Trophoblast cell (in vitro differentiated cells and primary cell): ENCODE data around the gene PIF1. TPM values are rescaled to one million over a fixed set of nuclear protein-coding genes. Genes with fewer than 3 reads are reported as not detected.

Experiments used
- DNase-seq, 2 donors: peaks; one replicate each; pipeline ENCODE4 v3.0.0-alpha.2; 2016
- H2AFZ ChIP-seq: 2 replicates; pipeline ENCODE4 v1.6.1; 2013; ENCODE audit warnings: low read length, moderate library complexity, mild to moderate bottlenecking; ENCODE audit not compliant: insufficient read depth, poor library complexity
- H2AK5ac ChIP-seq: 2 replicates; pipeline ENCODE4 v1.6.1; 2013; ENCODE audit warnings: mild to moderate bottlenecking, low read length
- H2BK120ac ChIP-seq: 2 replicates; pipeline ENCODE4 v1.6.1; 2013; ENCODE audit warnings: low read length, mild to moderate bottlenecking, moderate library complexity; ENCODE audit not compliant: insufficient read depth, poor library complexity
- H2BK12ac ChIP-seq: 2 replicates; pipeline ENCODE4 v1.6.1; 2013; ENCODE audit warnings: mild to moderate bottlenecking, low read length, moderate library complexity
- H2BK5ac ChIP-seq: 2 replicates; pipeline ENCODE4 v1.6.1; 2013; ENCODE audit warnings: low read length, low read depth, moderate library complexity, mild to moderate bottlenecking; ENCODE audit not compliant: poor library complexity
- H3K14ac ChIP-seq: 2 replicates; pipeline ENCODE4 v1.6.1; 2013; ENCODE audit warnings: mild to moderate bottlenecking, low read length
- H3K18ac ChIP-seq: 2 replicates; pipeline ENCODE4 v1.6.1; 2013; ENCODE audit warnings: mild to moderate bottlenecking, low read length
- H3K23ac ChIP-seq: 2 replicates; pipeline ENCODE4 v1.6.1; 2013; ENCODE audit warnings: low read length
- H3K27ac ChIP-seq: 2 replicates; pipeline ENCODE4 v1.5.1; 2013; ENCODE audit warnings: low read depth, mild to moderate bottlenecking, inconsistent platforms, low read length, moderate library complexity
- H3K27me3 ChIP-seq: 2 replicates; pipeline ENCODE4 v1.6.1; 2013; ENCODE audit warnings: inconsistent platforms, mild to moderate bottlenecking, low read length, moderate library complexity; ENCODE audit not compliant: insufficient read depth
- H3K36me3 ChIP-seq, 2 experiments: 1 replicate in 1 of 2; 2 replicates in 1 of 2; pipeline ENCODE4 v1.6.1; 2013; ENCODE audit warnings: low read length in 2 of 2, mild to moderate bottlenecking in 2 of 2, moderate library complexity in 1 of 2; ENCODE audit not compliant: insufficient read depth in 2 of 2, control insufficient read depth in 1 of 2
- H3K4ac ChIP-seq: 2 replicates; pipeline ENCODE4 v1.6.1; 2013; ENCODE audit warnings: low read depth, mild to moderate bottlenecking, low read length, moderate library complexity
- H3K4me1 ChIP-seq, 2 experiments: 1 replicate in 1 of 2; 2 replicates in 1 of 2; pipeline ENCODE4 v1.6.1; 2013; ENCODE audit warnings: low read length in 2 of 2, mild to moderate bottlenecking in 2 of 2, moderate library complexity in 1 of 2; ENCODE audit not compliant: insufficient read depth in 2 of 2, control insufficient read depth in 1 of 2
- H3K4me2 ChIP-seq: 2 replicates; pipeline ENCODE4 v1.6.1; 2013; ENCODE audit warnings: inconsistent platforms, mild to moderate bottlenecking, low read length, moderate library complexity
- H3K4me3 ChIP-seq: 2 replicates; pipeline ENCODE4 v1.5.1; 2013; ENCODE audit warnings: mild to moderate bottlenecking, low read depth, low read length, inconsistent platforms
- H3K79me1 ChIP-seq: one replicate; pipeline ENCODE4 v1.6.1; 2013; ENCODE audit warnings: low read length
- H3K79me2 ChIP-seq: 2 replicates; pipeline ENCODE4 v1.6.1; 2013; ENCODE audit warnings: low read length, mild to moderate bottlenecking; ENCODE audit not compliant: control insufficient read depth, insufficient read depth, poor library complexity
- H3K9ac ChIP-seq: 2 replicates; pipeline ENCODE4 v1.6.1; 2013; ENCODE audit warnings: mild to moderate bottlenecking, low read length
- H3K9me3 ChIP-seq: 2 replicates; pipeline ENCODE4 v1.6.1; 2013; ENCODE audit warnings: low read depth, mild to moderate bottlenecking, control low read depth, inconsistent platforms, low read length; ENCODE audit not compliant: insufficient read depth
- H4K12ac ChIP-seq: 2 replicates; pipeline ENCODE4 v1.6.1; 2013; ENCODE audit warnings: low read depth, mild to moderate bottlenecking, low read length, moderate library complexity
- H4K8ac ChIP-seq: 2 replicates; pipeline ENCODE4 v1.6.1; 2013; ENCODE audit warnings: low read depth, mild to moderate bottlenecking, low read length, moderate library complexity
- H4K91ac ChIP-seq: one replicate; pipeline ENCODE4 v1.6.1; 2013; ENCODE audit warnings: low read depth, mild to moderate bottlenecking, low read length, moderate library complexity
- WGBS: extraction: QIAGEN DNeasy Blood & Tissue Kit; methylation state at CpG from one replicate; pipeline ENCODE4 v1.1.7; 2013; ENCODE audit warnings: missing lambda C conversion rate; ENCODE audit not compliant: insufficient read length, insufficient coverage; ENCODE audit errors: extremely low coverage; 5-methylcytosine and 5-hydroxymethylcytosine counted together
- polyA plus RNA-seq: library from polyadenylated mRNA; stranded (reverse); fragments of 200-250 nt; gene quantifications from 2 replicates; pipeline ENCODE4 v1.2.3, GENCODE V29; 2013

The PIF1 gene
- polyA plus RNA-seq, result 7.7 and 8.2 TPM in 2 replicates

GRCh38 chr15:64825431-64826294 is at the start of gene PIF1:
Gene PIF1, minus strand, starts transcription at chr15:64825647. Its CDS starts 1,312 bp downstream, at chr15:64824335.
- Histone ChIP-seq H3K27me3 (no peaks in the 10 kb centered on the region), H3K36me3 (peaks cover 5 to 6% of the 10 kb centered on the region in 2 experiments), H4K8ac (peak within 1 kb of the TSS; percentile 76), H2BK5ac (peak within 1 kb of the TSS; percentile 55), H4K12ac (peak within 1 kb of the TSS; percentile 32), H3K18ac (peak within 1 kb of the TSS; percentile 61), H4K91ac (peak within 1 kb of the TSS; percentile 81), H3K4me2 (peak within 1 kb of the TSS; percentile 91), H3K79me1 (peaks cover 8% of the 10 kb centered on the region), H2BK120ac (peak within 1 kb of the TSS; percentile 60), H3K4ac (peak within 1 kb of the TSS; percentile 2), H3K14ac (peak within 1 kb of the TSS; percentile 65), H3K79me2 (peaks cover 3% of the 10 kb centered on the region), H2AK5ac (no peak within 1 kb of the TSS), H3K9ac (peak within 1 kb of the TSS; percentile 75), H3K27ac (peak within 1 kb of the TSS; percentile 49), H3K9me3 (peaks cover 3% of the 10 kb centered on the region), H2BK12ac (peak within 1 kb of the TSS; percentile 21), H3K4me1 (peaks cover 0 to 16% of the 10 kb centered on the region in 2 experiments), H2AFZ (peak within 1 kb of the TSS; percentile 56), H3K23ac (peak within 1 kb of the TSS; percentile 64), H3K4me3 (peak within 1 kb of the TSS; percentile 72)
- no CpG with 5 or more reads among the region's 35 CpGs for WGBS
- DNase-seq, result peak; percentile 95 to 99

DNA sequence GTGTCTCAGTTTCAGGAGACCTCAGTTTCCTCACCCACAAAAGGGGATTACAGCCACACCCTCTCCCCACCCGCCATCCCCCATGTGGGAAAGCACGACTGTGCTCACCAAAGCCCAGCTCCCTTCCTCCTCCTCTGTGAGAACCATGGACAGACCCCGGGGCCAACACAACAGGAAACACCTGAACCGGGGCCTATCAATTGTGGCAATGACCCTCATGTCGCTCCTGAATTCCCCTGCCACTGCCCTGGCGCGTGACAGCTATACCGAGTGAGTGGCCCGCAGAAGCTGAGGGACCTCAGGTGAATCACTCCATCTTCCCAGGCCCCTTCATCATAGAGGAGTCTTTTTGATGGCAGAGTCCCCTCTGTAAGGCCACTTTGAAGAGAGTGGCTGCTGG is 44.9 kb upstream of the PIF1 start:
- no peak overlapping the region for H2BK120ac ChIP-seq
- H3K18ac ChIP-seq, result no peak overlapping the region
- no peak overlapping the region for H4K8ac ChIP-seq
- H3K4me2 ChIP-seq, result no peak overlapping the region
- no CpG with 5 or more reads among the region's 9 CpGs for WGBS
- H3K36me3 ChIP-seq, result peaks cover 12 to 17% of the 10 kb centered on the region in 2 experiments
- no peaks in the 10 kb centered on the region for H3K9me3 ChIP-seq
- no peak overlapping the region for H3K14ac ChIP-seq
- H2AK5ac ChIP-seq, result no peak overlapping the region
- peaks cover 4% of the 10 kb centered on the region for H3K79me1 ChIP-seq
- H2BK5ac ChIP-seq, result no peak overlapping the region
- no peaks in the 10 kb centered on the region for H3K79me2 ChIP-seq
- no peak overlapping the region for H3K23ac ChIP-seq
- no peak overlapping the region for H3K9ac ChIP-seq
- no peak overlapping the region for H4K91ac ChIP-seq
- peaks cover 5 to 13% of the 10 kb centered on the region in 2 experiments for H3K4me1 ChIP-seq
- H3K4me3 ChIP-seq, result no peak overlapping the region
- DNase-seq, result no peak
- no peaks in the 10 kb centered on the region for H3K27me3 ChIP-seq
- H3K27ac ChIP-seq, result no peak overlapping the region
- no peak overlapping the region for H2BK12ac ChIP-seq
- no peak overlapping the region for H3K4ac ChIP-seq
- H2AFZ ChIP-seq, result no peak overlapping the region
- H4K12ac ChIP-seq, result no peak overlapping the region

DNA sequence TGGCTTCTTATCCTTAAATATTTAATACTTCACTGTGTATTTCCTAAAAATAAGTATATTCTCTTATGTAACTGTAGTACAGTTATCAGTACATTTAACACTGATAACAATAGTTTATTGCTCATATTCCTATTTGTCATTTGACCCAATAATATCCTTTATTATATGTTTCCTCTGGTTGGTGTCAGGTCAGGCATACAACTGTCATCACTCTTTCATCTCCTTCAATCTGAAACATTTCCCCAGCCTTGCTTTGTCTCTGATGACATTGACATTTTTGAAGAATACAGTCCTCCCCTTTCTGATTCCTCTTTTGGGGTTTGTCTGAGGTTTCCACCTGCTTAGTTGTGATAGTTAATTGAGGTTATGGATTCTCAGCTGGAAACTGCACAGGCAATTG is 44.1 kb upstream of the PIF1 start:
- no peak overlapping the region for H3K4me2 ChIP-seq
- H4K91ac ChIP-seq, result no peak overlapping the region

DNA sequence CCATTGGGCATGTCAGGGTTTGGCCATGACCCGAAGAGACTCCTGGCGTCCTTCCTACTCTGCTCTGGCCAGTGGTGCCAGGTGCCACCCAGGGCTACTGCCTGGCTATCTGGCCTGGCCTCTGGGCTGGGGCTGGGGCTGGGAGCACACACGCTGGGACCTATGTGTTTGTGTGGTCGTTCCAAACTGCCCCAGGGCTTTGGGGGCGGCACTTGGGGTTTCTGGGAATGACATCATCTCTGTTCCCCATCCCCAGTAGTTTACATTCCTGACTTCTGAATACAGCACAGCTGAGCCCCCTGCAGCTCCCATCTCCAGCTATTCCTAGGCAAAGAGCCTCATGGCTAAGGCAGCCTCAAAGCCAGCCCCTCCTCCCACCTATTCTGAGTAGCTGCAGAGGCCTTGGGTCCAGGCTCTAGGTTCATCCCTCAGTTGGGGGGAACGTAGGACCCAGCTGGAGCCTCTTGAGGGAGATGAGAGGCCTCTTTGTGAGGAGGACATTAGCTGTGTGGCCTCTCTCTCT is 40.6 kb upstream of the PIF1 start:
- Histone ChIP-seq H3K23ac (no peak overlapping the region), H3K9ac (no peak overlapping the region)

More for the DNA sequence above, 44.1 kb upstream of the PIF1 start:
- peaks cover 20 to 24% of the 10 kb centered on the region in 2 experiments for H3K36me3 ChIP-seq
- H2BK120ac ChIP-seq, result no peak overlapping the region
- no peak overlapping the region for H2AFZ ChIP-seq
- H3K79me1 ChIP-seq, result peaks cover 4% of the 10 kb centered on the region
- H3K23ac ChIP-seq, result no peak overlapping the region
- H2BK5ac ChIP-seq, result no peak overlapping the region
- no peak overlapping the region for H4K12ac ChIP-seq
- no peak overlapping the region for H4K8ac ChIP-seq
- peaks cover 5 to 13% of the 10 kb centered on the region in 2 experiments for H3K4me1 ChIP-seq
- DNase-seq, result no peak
- no peak overlapping the region for H3K27ac ChIP-seq
- no peak overlapping the region for H2BK12ac ChIP-seq
- H3K9ac ChIP-seq, result no peak overlapping the region
- no peak overlapping the region for H2AK5ac ChIP-seq
- H3K79me2 ChIP-seq, result no peaks in the 10 kb centered on the region
- no peak overlapping the region for H3K14ac ChIP-seq
- H3K27me3 ChIP-seq, result no peaks in the 10 kb centered on the region
- no peak overlapping the region for H3K18ac ChIP-seq
- H3K4me3 ChIP-seq, result no peak overlapping the region
- H3K4ac ChIP-seq, result no peak overlapping the region
- H3K9me3 ChIP-seq, result no peaks in the 10 kb centered on the region

More for the DNA sequence above, 40.6 kb upstream of the PIF1 start:
- H3K79me1 ChIP-seq, result no peaks in the 10 kb centered on the region
- H3K27ac ChIP-seq, result no peak overlapping the region
- no peaks in the 10 kb centered on the region for H3K79me2 ChIP-seq
- no peak overlapping the region for H2AFZ ChIP-seq
- peaks cover 1% of the 10 kb centered on the region for H3K9me3 ChIP-seq
- peaks cover 5 to 6% of the 10 kb centered on the region in 2 experiments for H3K4me1 ChIP-seq
- H2BK120ac ChIP-seq, result no peak overlapping the region
- H2BK12ac ChIP-seq, result no peak overlapping the region
- H3K4me3 ChIP-seq, result no peak overlapping the region
- H3K18ac ChIP-seq, result no peak overlapping the region
- no peak overlapping the region for H4K12ac ChIP-seq
- peaks cover 40 to 41% of the 10 kb centered on the region in 2 experiments for H3K36me3 ChIP-seq
- no peaks in the 10 kb centered on the region for H3K27me3 ChIP-seq
- H3K4me2 ChIP-seq, result no peak overlapping the region
- no peak overlapping the region for H3K14ac ChIP-seq
- no CpG with 5 or more reads among the region's 6 CpGs for WGBS
- no peak overlapping the region for H4K91ac ChIP-seq
- DNase-seq, result no peak
- H3K4ac ChIP-seq, result no peak overlapping the region
- H2AK5ac ChIP-seq, result no peak overlapping the region
- H4K8ac ChIP-seq, result no peak overlapping the region
- H2BK5ac ChIP-seq, result no peak overlapping the region
